Measurements from ENCODE around the gene CYP26C1.

The CYP26C1 gene

DNA sequence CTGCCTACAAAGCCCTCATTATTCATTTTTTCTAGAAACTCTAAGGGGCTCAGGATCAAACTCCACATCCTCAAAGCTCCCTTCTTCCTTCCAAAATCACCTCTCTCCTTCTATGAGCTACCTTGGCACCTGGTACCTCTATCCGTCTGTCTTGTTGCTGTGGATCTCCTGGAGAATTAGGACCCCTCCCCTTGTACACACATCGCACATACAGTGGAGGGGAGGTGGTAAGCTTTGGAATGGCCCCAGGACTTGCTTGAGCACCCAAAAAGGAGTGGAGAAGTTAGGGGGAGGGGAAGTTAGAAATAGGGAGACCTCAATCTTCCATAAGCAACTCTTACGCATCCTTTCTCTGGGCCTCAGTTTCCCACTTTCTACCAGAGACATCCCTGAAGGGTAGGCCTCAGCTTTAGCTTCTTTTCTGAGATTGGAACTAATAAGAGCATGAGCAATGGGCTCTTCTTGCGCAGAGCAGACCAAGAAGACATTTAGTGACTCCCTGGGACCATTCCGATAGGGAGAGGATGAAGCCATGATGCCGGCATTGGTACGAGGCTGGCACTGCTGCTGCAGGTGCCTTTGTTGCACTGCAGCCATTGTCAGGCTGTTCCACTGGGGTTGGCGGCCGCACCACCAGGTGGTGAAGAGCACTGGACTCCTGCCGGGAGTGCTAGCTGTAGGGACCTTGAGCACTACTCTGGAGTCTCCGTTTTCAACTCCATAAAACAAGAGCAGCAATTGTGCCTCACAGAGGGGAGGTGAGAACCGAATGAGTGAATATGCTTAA lies 4.5 kb downstream of the CYP26C1 start:
- no peak for DNase-seq

DNA sequence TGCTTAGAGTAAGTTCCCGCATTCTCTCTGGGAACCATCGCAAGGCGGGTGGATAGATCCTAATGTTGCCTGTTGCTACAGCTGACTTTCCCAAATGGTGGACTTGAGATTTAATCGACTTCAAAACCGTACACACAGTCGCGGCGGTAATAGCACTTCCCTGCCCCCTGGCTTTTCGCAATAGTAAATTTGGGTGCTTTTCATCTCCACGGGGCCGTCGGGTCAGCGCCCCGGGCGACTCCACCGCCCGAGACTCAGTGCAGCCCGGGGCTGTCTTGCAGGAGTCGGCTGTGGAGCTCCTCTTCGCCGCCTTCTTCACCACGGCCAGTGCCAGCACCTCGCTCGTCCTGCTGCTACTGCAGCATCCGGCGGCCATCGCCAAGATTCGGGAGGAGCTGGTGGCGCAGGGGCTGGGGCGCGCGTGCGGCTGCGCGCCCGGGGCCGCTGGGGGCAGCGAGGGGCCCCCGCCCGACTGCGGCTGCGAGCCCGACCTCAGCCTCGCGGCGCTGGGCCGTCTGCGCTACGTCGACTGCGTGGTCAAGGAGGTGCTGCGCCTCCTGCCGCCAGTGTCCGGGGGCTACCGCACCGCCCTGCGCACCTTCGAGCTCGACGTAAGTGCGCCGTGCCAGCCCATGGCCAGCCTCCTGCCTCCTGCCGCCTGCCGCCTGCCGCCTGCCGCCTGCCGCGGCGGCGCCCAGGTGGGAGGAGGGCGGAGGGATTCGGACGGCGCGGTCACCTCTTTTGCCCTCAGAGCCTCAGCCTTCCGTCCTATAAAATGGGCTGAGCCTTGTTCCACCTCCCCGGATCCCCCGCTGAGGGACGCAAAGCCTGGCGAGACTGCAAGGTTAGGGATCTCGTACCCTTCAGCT lies 5.3 kb downstream of the CYP26C1 start:
- DNase-seq, result no peak

DNA sequence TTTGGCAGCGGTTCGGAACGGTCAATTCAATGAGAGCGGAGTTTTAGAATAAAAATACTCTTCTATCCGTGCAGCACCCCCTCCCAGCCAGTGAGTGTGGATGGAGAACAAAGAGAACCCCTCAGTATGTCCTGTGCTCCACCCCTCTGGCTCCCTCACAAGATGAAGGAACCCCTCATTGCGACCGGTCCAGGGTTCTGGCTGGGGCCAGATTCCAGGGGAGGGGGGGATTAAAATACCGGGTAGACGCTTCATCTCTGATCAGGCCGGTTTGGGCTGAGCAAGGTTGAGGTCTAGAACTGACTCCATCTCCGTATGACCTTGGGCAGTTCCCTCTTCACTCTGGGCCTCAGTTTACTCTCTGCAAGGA lies 5.9 kb downstream of the CYP26C1 start:
- no peak for DNase-seq

DNA sequence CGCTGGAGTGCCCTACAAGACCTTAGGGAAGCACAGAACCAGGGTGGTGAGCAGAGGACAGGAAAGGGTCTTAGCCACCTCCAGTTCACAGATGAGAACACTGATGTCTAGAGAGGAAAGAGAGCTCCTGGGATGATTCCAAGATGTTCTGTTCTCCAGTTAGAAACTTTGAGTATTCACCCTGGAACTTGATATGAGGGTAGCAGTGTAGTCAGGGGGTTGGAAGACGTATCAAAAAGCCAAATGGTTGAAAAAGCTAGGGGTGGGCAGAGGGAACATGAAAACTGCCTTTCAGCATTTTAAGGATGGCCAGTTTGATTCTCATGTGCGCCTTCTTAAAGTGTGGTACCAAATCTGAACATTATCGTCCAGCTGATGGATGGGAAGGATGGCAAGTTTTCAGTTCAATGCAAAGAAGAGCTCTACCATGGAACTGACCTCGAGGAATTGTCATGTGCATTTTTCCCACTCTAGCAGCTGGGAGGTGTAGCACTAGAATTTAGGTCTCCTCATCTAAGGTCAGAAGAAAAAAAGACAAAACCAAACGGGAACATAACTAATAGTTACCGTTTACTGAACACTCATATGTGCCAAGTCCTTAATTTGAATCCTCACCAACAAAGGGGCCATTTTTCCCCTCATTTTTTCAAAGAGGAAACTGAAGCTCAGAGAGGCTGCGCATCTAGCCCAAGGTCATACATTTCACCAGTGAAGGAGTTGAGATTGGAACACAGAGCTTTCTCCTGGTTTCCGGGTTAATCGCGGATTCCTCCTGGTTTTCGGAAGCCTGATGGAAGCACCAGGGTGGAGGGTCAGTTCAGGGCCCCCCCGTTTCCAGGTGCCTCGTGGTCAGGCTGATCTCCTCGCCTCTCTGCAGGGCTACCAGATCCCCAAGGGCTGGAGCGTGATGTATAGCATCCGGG lies 7.1 kb downstream of the CYP26C1 start:
- DNase-seq, result no peak

DNA sequence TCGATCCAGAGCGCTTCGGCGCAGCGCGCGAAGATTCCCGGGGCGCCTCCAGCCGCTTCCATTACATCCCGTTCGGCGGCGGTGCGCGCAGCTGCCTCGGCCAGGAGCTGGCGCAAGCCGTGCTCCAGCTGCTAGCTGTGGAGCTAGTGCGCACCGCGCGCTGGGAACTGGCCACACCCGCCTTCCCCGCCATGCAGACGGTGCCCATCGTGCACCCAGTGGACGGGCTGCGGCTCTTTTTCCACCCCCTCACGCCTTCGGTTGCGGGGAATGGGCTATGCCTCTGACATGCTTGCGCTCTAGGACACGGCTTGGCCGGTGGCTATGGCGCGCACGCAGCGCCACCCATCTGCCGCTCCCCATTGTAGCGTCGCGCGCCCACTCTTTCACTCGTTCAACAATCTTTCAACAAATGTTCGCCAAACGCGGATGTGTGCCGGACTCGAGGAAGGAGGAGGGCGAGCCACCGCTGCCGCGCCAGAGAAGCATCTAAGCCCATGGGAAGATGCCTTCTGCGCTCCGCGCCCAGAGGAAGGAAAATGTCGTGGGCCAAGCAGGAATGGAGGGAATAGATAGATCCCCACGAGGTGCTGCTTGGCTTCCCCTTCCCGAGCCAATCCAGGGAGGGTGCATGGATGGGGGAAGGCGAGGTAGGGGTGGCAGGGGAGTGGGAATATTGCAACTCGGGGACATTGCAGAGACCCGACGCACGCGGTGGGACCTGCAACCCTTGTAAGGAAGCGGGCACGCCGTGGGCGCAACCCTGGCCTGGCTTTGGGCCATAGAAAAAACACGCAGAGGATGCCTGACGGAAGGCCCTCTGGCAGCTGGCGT lies 8.0 kb downstream of the CYP26C1 start:
- no peak for DNase-seq

DNA sequence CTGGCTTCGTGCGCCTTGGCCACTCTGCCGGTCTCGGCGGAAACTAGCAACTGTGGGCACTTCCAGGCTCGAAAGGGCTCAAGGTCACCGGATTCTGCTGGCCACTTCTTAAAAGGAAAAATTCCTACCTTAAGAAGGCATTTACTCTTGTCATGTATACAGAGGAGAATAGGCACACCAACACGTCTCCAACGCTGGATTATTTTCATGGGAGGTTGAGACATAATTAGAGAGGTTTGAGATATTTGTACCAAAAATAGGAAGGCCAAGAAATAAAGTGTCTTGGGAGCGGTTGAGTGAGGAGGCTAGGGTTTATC lies 8.6 kb downstream of the CYP26C1 start:
- no peak for DNase-seq

DNA sequence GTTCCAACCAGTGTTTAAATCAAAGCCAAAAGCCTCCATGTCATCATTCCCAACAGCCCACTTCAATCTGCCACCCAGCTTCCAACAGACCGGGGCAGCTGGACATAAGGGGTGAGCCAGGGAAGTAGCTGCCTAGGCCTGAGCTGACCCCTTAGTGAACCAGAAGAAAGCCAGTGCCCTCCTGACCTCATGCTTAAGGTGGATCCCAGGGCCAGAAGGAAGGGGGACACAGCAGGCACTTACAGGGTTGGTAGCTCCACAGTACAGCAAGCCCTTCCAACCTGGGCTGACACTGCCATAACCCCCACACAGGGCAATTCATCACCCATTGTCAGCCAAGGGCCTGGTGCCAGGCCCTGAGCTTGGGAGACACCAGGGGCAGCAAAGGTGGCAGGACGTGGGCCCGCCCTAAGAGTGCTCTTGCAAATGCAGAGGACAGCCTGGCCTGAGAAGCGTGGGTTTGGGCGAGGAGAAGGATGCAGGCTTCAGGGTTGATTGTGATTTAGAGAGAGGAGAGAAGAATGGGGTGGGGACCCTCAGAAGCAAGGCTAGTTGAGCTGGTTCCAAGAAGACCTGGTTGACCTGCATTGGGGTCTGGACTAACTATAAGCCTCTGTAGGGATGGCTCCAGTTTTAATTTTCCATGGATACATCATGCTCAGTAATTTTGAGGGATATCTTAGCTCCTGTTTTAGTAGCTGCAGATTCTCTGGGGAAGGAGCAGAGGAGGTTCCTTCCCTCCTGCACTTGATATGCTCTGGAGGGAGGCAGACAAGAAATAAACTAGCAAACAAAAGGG lies 10.0 kb downstream of the CYP26C1 start:
- no peak for DNase-seq

DNA sequence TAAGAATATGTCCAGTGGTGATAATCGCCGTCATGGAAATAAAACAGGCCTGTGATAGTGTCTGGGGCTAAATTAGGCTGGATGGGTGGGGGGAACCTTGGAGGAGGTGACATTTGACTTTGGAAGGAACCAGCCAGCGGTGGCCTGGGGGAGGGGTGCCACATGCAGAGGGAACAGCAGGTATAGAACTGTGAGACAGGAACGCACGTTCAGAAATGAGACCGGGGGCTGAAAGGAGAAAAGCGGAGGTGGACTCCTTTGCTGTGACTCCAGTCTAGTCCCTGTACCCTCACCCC lies 10.5 kb downstream of the CYP26C1 start:
- no peak for DNase-seq

DNA sequence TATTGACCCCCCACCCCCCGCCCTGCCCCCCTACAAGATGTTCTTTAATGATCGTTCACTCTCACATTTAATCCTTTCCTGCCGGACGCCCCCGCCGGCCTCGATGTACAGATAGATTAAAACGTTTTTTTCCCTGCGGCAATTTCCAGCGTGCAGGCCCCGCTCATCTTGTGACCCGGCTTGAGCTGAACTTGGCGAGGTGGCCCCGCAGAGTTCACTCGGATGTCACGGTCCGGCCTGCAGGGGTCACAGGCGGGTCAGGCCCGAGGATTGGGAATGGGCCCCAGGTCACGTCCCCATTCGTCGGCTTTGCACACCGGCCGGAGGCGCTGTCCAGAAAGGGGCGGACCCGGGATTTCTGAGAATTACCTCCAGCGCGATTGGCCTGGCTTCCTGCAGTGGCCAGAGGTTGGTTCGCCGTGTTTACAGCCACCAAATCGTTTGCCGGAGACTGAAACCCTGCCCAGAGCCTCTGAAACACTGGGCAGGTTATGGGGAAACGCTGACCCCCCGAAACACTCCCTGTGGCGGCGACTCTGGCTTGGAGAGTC lies 11.2 kb downstream of the CYP26C1 start:
- DNase-seq, result no peak

DNA sequence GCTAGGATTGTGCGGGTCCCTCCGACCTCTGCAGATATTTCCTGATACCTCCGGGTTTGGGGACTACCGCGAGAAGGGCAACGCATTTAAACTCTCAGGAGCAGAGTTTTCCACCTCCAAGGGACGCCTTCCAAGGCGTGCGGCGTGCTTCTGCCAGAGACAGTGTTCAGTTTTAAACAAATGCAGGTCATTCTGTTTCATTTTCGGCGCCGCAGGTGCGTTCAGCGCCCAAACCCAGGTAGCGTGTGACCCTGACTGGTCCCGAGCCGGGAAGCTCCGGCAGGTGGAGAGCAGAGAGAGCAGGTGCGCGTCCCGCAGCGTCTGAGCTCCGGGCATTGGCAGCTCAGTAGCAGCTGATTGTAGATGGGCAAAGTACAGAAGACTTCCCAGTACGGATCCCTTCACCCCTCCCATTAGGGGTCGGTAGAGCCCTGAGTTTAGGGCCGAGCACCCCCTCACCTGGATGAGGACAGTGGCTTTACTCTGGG lies 11.7 kb downstream of the CYP26C1 start:
- no peak for DNase-seq

DNA sequence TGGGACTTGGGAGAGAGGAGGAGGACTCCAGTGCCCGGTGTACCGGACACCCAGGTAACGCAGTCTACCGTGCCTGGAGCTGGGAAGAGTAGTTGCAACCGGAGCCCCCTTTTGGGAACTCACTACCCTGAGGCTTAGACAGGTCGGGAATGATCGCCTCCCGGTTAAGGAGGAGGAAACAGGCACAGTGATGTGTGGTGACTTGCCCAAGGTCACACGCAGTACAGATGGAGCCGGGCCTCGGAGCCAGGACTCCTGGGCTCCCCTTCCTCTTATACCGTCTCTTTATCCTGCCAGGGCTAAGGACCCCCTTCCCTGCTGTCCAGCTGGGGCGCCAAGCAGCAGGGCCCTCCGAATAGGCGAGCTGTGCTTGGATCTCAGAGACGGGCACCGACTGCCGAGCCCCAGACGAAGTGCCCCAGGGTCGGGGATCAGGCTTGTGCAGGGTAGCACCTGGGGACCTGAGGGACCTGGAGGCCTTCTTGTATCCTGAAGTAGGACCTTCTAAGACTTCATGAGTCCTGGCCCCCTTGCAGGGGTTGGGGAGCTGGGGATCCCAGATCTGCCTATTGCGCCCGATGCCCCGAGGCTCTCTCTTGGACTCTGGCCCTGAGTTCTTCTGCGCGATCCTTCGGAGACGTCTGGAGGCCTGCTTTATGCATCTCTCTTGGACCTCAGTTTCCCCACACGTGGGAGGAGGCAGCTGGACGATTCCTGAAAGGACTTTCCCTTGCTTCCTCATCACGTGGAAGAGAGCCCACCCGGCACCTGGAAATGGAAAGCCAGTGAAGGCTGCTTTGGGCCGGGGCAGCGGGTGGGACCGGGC lies 12.3 kb downstream of the CYP26C1 start:
- no peak for DNase-seq

DNA sequence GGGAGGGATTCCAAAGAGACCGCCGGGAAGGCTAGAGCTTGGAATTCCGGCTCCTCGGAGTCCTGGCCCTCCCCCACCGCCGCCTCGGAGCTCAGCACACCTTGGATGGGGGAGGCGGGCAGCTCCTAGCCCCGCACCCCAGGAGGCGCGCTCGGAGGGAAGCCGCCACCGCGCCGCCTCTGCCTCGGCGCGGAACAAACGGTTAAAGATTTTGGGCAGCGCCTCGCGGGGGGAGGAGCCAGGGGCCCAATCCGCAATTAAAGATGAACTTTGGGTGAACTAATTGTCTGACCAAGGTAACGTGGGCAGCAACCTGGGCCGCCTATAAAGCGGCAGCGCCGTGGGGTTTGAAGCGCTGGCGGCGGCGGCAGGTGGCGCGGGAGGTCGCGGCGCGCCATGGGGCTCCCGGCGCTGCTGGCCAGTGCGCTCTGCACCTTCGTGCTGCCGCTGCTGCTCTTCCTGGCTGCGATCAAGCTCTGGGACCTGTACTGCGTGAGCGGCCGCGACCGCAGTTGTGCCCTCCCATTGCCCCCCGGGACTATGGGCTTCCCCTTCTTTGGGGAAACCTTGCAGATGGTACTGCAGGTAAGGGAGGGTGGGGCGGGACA lies 13.0 kb downstream of the CYP26C1 start, which contains the start of gene CYP26A1:
TSS of gene CYP26A1 (plus strand) at position 355 of the 608 bp plus-strand sequence. CDS start at position 397, 42 bp downstream.
- DNase-seq, result no peak

DNA sequence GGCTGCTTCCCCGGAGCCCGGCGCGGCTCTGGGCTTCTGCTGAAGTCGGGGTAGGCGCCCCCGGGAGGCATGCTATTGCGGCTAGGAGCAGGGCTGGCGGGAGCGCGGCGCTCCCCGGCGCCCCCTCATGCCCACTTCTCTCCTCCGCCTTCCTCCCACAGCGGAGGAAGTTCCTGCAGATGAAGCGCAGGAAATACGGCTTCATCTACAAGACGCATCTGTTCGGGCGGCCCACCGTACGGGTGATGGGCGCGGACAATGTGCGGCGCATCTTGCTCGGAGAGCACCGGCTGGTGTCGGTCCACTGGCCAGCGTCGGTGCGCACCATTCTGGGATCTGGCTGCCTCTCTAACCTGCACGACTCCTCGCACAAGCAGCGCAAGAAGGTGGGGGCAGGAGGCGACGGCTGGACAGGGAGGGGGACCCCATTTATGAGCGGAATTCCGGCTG lies 13.6 kb downstream of the CYP26C1 start:
- DNase-seq, result no peak

DNA sequence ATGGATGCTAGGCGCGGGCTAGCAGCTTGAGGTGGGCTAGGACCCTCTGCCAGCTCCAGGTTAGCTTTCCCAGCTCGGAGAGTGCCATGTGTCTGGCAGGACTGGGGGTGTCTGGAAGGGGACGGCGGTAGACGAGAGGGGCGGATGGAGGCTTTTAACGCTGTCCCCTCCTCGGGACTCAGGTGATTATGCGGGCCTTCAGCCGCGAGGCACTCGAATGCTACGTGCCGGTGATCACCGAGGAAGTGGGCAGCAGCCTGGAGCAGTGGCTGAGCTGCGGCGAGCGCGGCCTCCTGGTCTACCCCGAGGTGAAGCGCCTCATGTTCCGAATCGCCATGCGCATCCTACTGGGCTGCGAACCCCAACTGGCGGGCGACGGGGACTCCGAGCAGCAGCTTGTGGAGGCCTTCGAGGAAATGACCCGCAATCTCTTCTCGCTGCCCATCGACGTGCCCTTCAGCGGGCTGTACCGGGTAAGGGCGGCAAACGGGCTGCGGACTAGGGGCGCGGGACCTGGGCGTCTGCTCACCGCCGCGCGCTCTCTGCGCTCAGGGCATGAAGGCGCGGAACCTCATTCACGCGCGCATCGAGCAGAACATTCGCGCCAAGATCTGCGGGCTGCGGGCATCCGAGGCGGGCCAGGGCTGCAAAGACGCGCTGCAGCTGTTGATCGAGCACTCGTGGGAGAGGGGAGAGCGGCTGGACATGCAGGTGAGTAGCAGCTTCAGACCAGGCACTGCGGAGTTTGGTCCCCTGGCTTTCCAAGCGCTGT lies 14.2 kb downstream of the CYP26C1 start:
- no peak for DNase-seq

DNA sequence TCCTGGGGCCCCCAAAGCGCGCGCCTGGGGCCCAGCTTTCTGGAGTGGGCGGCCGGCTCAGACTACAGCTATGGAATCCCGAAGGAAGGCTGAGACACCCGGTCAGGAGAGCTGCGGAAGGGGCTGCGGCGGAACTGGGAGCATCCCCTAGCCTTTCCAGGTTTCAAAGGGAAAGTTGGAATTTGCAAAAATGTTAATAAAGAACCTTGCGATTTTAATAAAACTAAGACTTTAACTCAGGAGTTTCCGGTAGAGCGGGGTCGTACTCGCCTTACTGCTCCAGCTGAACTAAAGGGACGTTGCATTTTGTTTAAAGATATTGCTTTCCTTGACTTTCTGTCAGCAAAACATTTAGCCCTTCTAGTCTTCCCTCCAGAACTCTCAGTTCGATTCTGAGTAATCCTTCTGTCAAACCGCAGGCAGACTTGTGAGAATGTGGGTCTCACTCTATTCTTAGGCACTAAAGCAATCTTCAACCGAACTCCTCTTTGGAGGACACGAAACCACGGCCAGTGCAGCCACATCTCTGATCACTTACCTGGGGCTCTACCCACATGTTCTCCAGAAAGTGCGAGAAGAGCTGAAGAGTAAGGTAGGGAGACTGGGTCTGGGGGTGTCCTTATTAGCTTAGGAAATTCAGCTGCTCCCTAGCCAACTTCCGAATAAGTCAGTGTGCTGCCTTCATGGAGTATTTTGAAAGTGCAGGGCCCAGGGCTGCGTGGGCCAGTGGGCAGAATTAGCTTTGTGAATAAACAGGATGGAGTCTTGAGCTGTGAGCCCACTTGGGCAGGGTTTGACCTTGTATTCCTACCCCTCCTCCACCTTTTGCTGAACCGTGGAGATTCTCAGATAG lies 15.0 kb downstream of the CYP26C1 start:
- no peak for DNase-seq

DNA sequence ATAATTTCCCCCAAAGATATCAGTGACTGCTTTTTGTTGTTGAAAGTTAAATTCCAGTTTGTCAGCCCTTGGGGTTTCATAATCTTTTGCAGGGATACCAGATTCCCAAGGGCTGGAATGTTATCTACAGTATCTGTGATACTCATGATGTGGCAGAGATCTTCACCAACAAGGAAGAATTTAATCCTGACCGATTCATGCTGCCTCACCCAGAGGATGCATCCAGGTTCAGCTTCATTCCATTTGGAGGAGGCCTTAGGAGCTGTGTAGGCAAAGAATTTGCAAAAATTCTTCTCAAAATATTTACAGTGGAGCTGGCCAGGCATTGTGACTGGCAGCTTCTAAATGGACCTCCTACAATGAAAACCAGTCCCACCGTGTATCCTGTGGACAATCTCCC lies 16.3 kb downstream of the CYP26C1 start:
- no peak for DNase-seq

DNA sequence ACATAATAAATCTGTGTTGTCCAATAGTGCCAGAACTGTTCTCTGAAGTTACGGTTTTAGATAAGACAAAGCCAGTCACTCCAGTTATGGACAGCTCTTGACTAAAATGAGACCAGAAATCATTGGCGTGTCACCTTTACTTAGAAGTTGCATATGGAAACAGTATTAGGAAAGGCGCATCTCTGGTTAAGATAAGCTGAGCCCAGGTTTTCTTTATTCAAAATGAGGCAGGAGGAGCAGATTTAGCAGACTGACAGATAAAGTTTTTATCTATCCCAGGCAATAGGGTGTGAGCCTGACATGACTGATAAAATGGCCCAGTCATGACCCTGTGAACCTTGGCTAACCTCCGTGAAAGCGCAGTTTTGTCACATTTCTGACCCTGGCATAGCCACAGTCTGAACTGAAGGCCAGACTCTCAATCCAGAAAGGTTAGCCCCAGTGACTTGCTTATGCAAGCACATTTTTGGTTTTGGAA lies 17.3 kb downstream of the CYP26C1 start:
- no peak for DNase-seq

Data from activated CD4-positive, alpha-beta T cell treated with anti-CD3 and anti-CD28 coated beads for 4 hours (primary cell).